ENCODE results near the gene SLC9A3.

- TF ChIP-seq CTCF (conservative IDR thresholded peaks at IDR 0.05; ENCODE audit: low read depth, low read length) (no peak), EZH2 (IDR thresholded peaks at IDR 0.05; ENCODE audit: borderline replicate concordance, low read depth, low read length, poor library complexity, severe bottlenecking) (no peak)
Observed at GRCh38 chr5:531101-531748, 7.0 kb upstream of the SLC9A3 start.

All from A673 (cell line).